NCI-H1105 treated with DMSO at 0.1 percent for 48 hours (cell line): ENCODE measurements around the gene RNF144B.
"Not testable (repeated sequence)": the region's sequence is repeated elsewhere in the genome, so short reads cannot be mapped to it uniquely, and the experiment has no call there.

Experiments used
- DNase-seq: peaks from one replicate; lab custom pipeline; 2025; lab: John Stamatoyannopoulos, UW

The RNF144B gene

GRCh38 chr6:18387061-18387721 is at the start of gene RNF144B:
Gene RNF144B (plus strand): TSS chr6:18387350. CDS start chr6:18399535, 12,185 bp downstream.
- DNase-seq: peak; percentile 95

GRCh38 chr6:18339599-18339998 is 47.6 kb upstream of the RNF144B start:
- no peak for DNase-seq

GRCh38 chr6:18340781-18341551 is 46.2 kb upstream of the RNF144B start:
- DNase-seq: no peak

DNA sequence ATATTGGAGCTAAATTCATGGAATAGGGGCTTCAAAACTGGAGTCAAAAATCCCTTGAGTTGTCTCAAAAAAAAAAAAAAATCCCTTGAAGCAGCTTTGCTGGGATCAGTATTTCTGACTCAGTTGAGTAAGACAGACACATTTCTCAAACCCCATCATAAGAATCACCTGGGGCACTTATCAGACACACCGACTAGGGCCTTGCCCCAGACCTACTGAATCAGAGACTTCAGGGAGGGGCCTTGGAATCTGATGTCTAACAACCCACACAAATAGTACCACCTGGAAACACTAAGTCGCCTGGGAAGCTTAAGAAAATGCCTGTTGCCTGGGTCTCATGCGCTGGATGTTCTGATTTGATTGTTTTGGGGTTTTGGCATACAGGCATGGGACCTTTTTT is 44.9 kb upstream of the RNF144B start:
- DNase-seq: no peak

GRCh38 chr6:18343741-18344140 is 43.4 kb upstream of the RNF144B start:
- no peak for DNase-seq

DNA sequence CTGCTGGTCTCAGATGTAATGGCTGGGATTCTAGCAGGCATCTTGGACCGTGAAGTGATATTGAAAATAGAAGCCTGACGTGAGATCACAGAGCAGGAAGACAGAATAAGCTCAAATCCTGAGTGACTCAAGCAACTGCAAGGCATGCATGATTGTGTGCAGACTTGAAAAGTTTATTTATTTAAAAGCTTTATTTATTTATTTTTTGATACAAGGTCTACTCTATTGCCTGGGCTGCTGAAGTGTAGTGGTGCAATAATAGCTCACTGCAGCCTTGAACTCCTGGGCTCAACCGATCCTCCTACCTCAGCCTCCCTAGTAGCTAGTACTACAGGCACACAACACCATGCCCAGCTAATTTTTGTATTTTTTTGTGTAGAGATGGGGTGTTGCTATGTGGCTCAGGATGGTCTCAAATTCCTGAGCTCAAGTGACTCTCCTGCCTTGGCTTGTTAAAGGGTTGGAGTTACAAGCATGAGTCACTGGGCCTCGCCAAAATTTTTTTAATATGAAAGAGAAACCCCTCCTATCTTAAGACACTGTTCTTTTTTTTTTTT is 40.1 kb upstream of the RNF144B start:
- DNase-seq: no peak

- DNase-seq: no peak
Measured at GRCh38 chr6:18347866-18348265, 39.3 kb upstream of the RNF144B start.

GRCh38 chr6:18349386-18349785 is 37.8 kb upstream of the RNF144B start:
- no peak for DNase-seq

GRCh38 chr6:18350271-18350670 is 36.9 kb upstream of the RNF144B start:
- DNase-seq: no peak

- no peak for DNase-seq
Measured at GRCh38 chr6:18350712-18351111, 36.4 kb upstream of the RNF144B start.

DNA sequence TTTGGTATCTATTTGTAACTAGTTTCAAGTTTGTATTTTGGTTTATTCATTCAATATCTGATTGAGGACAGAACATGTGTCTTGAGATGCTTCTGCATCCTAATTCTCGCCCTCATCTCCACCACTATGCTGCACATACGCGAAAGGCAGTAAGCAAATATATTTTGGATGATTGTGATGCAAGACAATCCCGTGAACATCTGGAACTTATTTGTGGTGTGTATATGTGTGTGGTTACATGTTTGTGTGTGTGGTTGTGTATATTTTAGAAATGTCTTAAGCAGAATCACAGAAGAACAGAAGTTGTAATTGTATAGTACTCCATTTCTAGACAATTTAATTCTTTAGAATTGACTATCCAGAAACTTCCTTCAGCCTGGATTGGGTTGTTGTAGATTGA is 35.1 kb upstream of the RNF144B start:
- DNase-seq: no peak

- DNase-seq: no peak
Measured at GRCh38 chr6:18352842-18353241, 34.3 kb upstream of the RNF144B start.

DNA sequence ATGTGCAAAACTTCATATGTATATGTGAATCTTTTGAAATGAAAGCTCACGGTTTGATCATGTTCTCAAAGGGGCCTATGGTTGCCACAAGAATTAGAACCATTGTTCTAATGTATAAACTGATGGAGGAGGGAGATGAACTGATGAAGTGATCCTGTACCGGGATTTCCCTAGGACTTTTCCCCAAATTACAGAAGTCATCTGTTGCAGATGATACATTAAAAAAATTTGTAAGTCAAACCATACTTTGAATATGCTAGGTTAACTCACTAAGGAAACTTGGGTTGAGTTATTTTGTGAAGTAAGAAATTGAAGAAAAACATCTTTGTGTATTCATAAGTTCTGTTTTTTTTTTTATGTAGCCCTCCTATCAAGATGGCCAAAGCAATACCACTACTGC is 33.9 kb upstream of the RNF144B start:
- DNase-seq: no peak

- not testable (repeated sequence) for DNase-seq
Measured at GRCh38 chr6:18357546-18357945, 29.6 kb upstream of the RNF144B start.

DNA sequence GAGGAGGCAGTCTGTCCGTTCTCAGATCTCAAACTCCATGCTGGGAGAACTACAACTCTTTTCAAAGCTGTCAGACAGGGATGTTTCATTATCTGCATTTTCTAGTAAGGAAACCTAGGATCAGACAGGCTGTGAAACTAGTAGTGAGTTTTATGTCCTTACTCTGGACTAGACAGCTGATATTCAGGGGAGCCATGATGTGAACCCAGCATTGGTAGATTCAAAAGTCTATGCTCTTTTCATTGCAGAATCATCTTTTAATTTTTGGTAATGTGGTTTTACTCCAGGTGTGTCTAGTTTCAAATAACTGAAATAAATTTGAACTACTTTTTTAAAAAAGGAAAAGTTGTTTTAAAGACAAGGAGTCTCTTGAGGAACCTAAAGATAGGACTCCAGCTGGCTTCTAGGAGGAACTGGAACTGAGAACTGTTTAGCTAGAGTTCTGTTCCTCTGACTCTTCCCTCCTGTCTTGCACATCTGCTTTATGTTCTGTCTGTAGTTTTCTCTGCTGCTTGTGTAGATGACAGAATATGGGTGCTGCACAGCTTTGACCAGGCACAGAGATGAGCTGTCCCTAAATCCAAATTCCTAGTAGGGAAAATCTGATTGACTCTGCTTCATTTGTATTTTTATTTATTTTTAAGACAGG is 27.8 kb upstream of the RNF144B start:
- DNase-seq: no peak

DNA sequence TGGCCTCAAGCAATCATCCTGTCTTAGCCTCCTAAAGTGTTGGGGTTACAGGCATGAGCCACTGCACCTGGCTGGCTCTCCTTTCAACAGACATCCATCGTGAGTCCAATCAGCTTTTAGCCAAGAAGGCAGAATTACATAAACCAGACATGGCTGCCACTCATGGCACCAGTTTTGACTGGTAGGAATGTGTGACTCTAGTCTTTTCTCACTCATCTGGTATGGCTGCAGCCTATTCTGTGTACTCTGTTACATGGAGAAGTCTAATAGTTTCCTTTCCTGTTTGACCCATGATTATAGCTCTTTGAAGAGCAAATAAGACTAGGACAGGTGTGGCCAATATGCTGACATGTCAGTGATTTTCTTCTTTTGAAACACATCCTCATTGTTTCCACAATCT is 27.0 kb upstream of the RNF144B start:
- DNase-seq: no peak

GRCh38 chr6:18362058-18362561 is 25.0 kb upstream of the RNF144B start:
- no peak for DNase-seq

DNA sequence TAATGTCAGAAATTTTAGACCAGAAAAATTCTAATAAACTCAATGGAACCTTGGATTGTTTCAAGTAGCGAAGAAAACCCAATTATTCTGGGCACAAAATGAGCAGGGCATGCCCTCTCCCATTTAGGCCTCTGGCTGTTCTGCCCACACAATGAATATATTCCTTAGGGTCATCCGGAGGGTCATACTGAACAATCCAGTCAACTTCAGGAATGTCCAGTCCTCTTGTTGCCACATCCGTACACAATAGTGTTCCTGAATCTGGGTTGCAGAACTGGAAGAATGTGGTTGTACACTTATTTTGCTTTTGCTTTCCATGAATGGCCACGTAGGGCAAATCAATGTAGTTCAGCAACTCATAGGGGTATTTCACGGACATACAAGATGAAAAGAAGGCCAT is 23.4 kb upstream of the RNF144B start:
- no peak for DNase-seq

- DNase-seq: not testable (repeated sequence)
Measured at GRCh38 chr6:18364561-18364960, 22.6 kb upstream of the RNF144B start.

DNA sequence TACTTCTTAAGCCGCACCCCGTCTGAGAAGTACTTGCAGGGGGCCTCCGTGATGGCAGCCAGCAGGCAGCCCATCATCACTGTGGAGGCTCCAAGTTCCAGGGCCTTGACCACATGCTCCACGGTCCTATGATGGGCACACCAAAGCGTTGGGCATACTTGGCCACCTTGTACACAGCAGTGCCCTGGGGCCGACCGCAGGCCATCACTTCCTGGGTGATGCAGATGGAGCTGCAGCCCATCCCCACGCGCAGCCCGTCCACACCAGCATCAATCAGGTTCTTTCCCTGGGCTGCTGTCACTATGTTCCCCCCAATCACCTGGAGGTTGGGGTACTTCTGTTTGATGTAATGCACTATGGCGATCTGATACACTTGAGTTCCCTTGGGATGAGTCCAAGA is 19.8 kb upstream of the RNF144B start:
- DNase-seq: no peak

DNA sequence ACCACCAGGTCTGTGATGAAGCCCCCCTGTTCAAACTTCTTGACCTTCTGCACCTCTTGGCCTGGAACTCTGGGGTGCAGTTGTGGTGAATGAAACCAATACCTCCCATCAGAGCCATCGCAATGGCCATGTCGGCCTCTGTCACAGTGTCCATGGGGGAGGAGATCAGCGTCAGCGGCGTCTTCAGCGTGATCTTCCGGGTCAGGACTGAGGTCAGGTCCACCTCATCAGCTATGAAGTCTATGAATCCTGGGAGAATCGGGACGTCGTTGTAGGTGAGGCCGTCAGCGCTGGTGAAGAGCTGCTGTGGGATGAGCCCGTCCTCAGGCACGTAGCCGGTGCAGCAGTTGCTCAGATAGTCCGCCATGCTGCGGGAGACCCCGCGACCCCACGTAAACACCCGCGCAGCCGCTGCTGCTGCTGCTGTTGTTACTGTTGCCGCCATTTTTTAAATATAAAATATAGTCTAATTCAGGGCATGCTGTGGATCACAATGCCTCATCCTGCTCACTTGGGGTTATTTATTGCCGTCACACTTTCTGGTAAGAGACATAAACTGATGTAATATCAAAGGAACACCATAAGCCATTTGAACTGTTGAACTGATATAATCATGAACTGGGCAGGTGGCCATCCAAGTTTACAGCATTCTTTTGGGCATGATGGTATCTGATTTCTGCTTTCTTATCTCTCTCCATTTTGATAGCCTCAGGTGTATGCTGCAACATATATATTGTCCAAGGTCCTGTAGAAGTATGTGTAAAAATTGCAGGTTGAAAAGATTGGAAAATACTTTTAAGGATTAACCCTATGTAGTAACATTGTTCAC is 18.7 kb upstream of the RNF144B start:
- DNase-seq: no peak

GRCh38 chr6:18371010-18371409 is 16.1 kb upstream of the RNF144B start:
- DNase-seq: no peak
